ENCODE results near the gene KRTAP10-4.
"Not testable (repeated sequence)": the region's sequence is repeated elsewhere in the genome, so short reads cannot be mapped to it uniquely, and the experiment has no call there.

The KRTAP10-4 gene

DNA sequence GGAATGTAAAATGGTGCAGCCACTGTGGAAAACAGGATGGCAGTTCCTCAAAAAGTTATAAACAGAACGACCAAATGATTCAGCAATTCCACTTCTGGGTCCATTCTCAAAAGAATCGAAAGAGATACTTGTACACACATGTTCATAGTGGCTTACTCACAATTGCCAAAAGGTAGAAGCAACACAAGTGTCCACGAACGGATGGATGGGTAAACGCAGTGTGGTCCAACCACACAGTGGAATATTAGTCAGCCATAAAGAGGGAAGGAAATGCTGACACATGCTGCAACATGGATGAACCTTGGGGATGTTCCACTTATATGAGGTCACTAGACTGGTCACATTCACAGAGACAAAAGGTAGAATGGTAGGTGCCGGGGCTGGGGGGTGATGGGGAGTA, 38.8 kb upstream of the KRTAP10-4 start:
- no peak for DNase-seq

- no peak for DNase-seq
Measured at GRCh38 chr21:44535963-44536362, 37.6 kb upstream of the KRTAP10-4 start.

DNA sequence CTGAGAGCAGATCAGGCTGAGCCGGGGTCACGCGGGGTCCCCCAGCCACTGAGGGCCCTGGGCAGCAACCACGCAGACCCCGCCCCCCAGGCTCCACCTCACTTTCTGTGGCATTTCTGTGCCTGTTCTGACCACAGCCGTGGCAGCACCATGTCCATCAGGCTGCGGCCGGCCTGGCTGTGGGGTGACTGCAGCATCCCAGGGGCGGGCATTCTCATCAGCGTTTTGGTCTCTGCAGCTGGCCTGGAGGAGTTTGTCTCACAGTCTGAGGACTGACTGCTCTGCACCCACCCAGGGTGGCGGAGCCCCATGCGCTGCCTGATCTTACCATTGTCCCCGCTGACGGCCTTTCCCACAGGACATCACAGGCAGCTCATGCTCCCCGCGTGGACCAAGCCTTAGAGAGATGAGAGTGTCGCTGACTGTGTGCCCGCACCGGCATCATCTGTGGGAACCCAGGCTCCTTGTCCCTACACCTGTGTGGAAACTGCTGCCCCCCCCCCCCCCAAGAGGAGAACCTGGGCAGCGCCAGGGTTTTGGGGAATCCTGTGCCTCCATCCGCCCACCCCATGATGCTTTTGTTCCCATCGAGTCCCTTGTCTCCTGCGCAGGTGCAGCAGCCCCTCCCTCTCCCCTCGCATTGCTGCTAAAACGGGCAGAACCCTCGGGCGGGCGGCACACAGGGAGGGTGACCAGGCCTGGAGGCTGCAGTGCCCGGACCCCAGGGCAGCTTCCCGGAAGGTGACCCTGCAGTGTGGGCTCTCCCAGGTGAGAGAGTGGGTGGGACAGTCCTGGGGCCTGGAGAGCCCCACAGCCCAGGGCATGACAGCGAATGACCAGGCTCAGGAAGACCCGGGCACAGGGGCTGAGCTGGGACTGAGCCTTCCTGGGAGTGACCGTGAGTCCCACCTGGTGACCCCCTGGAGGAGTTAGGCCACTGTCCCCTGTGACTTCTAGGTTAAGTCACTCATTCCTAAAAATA, 35.3 kb upstream of the KRTAP10-4 start:
- no peak for DNase-seq

DNA sequence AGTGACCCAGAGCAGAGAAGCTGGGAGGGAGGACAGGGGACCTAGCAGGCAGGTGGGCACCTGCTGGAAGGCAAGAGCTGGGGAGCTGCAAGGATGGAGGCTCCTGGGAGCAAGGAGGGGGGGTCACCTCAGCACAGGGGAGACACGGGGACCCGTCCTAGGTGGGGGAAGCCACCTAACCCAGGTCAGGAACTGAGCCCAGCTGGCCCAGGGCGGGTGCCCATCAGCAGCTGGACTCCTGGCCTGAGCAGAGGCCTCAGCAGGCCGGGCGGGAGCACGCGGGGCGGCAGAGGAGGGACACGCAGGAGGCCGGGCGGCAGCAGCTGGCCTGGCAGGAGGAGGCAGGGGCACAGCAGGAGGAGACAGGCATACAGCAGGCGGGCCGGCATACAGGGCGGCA, 34.5 kb upstream of the KRTAP10-4 start:
- no peak for DNase-seq

GRCh38 chr21:44539991-44540666, 33.4 kb upstream of the KRTAP10-4 start, which contains the start of gene KRTAP10-1:
KRTAP10-1 (minus strand) TSS chr21:44540195; CDS start chr21:44540150, 45 bp downstream.
- no peak for DNase-seq

- DNase-seq, result no peak
Measured at GRCh38 chr21:44540741-44541288, 32.7 kb upstream of the KRTAP10-4 start.

- no peak for DNase-seq
Measured at GRCh38 chr21:44542716-44543115, 30.8 kb upstream of the KRTAP10-4 start.

DNA sequence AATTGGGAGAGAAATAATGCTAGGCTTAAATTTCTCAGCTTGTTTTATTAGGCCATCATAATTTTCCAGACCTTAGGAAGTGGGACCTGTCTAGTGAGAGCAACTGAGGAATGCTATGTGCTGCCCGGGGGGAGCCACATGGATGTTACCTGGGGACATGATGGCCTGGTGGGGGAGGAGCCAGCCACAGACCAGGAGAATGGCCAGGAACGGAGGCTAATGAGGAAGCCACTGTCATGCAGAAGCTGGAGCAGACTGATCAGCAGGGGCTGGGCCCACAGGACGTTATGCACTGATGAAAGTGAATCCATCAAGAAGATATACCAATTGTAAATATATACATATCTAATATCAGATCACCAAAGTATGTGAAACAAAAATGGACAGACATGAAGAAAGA, 29.0 kb upstream of the KRTAP10-4 start:
- DNase-seq, result no peak

DNA sequence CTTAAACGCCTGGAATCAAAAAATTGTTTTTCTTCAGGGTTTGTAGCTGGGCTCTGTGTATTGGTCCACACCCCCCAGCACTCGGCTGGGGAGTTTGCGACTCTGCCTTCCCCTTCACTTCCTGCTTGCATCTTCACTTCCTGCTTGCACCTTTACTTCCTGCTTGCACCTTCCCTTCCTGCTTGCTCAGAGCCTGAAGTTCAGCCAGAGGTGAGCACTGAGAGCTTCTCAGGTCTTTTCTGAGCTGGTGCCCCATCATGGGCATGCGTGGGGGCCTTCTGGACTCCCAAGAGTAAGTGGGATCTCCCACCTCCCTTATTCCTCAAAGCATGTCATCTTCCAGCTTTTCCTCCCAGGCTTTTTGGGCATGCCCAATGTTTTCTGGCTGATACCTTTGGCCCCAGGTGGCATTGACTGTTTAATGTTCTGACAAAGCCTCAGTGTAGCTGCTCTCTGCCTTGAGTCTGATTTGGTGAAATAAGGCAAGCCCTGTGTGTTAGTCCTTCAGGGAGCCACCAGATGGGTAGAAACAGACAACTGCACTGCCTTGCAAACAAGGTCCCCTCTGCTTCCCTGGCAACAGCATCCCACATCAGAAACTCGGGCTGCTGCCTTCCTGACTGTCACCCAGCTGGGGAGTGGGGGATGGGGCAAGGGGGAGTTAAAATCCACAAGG, 25.7 kb upstream of the KRTAP10-4 start:
- no peak for DNase-seq

DNA sequence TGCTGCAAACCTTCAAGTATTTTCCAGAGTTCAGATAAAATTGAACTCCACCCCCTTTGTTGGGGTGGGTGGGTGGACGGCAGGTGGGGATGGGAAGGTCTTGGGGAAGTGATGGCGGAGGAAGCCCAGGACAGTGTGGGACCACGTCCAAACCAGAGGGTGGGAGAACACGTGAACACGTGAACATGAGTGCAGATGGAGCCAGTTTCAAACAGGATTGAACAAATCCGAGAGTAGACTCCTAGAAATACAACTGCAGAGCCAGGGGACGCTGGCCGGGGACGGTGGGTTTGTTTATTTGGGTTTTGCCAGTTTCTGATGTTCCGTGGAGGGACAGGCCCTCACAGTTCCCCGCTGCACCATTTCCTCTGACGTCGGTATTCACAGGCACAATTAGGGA, 25.1 kb upstream of the KRTAP10-4 start:
- DNase-seq, result no peak

GRCh38 chr21:44548922-44549321, 24.6 kb upstream of the KRTAP10-4 start:
- DNase-seq, result no peak

DNA sequence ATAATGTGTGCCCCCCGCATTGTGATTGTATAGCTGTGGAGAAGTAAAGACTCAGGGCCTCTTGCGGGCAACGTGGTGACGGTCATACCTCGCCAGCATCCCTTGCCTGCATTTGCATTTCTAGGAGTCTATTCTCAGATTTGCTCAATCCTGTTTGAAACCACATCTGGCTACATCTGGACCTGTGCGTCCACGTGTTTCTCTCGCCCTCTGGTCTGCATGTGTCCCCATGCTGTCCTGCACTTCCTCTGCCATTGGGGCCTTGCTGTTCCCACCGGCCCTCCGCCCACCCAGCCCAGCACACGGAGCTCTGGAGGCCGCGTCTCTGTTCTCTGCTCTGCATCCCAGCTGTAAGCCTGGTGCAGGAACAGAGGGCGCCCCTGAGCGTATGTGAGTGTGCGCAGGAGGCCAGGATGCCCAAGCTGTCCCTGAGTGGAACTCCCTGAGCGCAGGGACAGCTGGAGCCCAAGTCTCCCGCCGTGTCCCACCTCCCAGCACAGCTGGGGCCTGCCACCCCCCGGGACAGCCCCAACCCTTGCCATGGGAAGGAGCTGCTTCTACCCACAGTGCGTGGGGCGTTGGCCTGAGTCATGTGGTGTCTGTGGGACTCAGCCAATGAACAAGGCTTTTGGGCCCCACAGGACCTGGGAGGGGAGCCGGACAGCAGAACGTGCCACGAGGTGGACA, 23.9 kb upstream of the KRTAP10-4 start:
- no peak for DNase-seq

DNA sequence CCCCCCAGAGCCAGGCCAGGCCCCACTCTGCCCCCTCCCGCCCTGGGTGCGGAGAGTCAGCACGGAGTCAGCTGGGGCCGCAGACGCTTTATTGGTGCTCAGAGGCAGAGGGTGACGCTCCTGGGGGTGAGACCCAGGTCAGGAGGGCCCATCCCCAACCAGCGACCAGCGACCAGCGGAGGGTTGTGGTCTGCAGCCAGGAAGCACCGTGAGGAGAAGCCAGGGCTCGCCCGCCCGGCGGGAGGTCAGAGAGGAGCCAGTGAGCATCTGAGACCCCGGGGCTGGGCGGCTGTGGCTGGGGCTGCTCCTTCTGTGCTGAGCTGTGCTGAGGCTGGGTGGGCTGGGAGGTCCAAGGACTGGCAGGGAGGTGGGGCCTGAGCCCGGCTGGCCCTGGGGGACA, 23.2 kb upstream of the KRTAP10-4 start:
- not testable (repeated sequence) for DNase-seq

- DNase-seq, result no peak
Measured at GRCh38 chr21:44550807-44551206, 22.7 kb upstream of the KRTAP10-4 start.

DNA sequence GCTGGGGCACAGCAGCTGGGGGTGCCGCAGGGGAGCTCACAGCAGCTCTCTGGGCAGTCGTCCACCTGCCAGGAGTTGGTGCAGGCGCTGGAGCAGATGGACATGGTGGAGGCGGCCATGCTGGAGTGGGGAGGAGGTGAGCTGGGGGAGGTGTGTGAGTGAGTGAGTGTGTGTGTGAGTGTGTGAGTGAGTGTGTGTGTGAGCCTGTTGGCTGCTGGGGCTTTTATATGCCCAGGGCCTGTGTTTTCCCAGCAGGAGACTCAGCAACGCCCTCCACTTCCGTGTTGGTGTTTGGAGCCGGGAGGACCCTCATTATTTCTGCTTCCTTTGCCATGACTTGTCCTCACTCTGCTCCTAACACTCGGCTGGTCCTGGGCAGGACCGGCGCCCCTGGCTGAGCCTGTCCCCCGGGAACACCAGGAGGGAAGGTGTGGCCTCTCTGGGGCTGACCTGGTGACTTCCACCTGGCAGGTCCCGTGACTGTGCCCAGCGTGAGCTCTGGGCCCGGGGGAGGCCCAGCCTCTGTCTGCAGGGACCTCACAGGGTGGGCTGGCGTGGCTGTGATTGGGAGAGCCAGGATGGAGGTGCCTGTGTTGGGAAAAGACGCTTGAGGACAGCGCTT, 22.1 kb upstream of the KRTAP10-4 start, which contains the start of gene KRTAP10-2:
TSS of gene KRTAP10-2 (minus strand) at position 166 of the 622 bp plus-strand sequence. CDS start at position 119, 47 bp downstream.
- no peak for DNase-seq

DNA sequence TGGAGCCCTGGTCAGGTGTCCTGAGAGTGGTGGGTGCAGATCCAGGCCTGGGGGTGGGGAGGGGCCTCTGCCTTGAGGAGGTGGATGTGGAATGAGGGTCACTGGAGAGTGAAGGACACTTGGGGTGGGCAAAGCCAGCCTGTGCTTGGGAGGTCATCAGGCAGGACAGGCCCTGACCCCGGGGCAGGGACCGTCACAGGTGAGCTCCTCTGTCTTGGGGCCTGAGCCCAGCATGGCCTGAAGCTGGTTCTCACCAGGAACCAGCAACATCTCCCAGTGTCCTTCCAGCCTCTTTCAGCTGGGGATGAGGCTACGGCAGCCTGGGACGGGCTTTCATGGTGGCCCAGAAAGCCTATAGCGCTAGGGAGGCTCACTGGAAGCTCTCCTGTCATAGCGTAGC, 21.4 kb upstream of the KRTAP10-4 start:
- no peak for DNase-seq

- DNase-seq, result no peak
Measured at GRCh38 chr21:44552681-44553080, 20.8 kb upstream of the KRTAP10-4 start.

GRCh38 chr21:44555200-44555875, 18.2 kb upstream of the KRTAP10-4 start:
- DNase-seq, result no peak

DNA sequence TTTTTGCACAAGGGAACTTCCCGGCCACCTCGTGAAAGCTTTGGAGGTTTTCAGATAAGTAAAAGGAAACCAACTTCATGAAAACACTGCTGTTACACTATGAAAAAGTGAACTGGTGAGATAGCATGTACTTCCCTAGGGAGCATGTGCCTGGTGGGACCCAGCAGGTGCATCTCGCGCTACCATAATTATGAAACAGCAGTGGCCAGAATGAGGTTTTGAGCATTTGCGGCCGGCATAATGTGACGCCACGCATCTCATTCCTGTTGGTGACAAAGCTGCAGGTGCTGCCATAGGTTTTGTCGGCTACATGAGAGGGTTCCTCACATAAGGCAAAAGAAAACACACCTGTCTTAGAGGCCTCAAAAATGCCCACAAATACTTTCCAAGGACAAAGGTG, 16.6 kb upstream of the KRTAP10-4 start:
- DNase-seq, result no peak

- no peak for DNase-seq
Measured at GRCh38 chr21:44557491-44558328, 15.8 kb upstream of the KRTAP10-4 start.
